Osteocyte (in vitro differentiated cells): ENCODE measurements around the gene GCHFR. TPM values are rescaled to one million over a fixed set of nuclear protein-coding genes. Genes with fewer than 3 reads are reported as not detected.

Experiments used
- DNase-seq: peaks from one replicate; pipeline ENCODE4 v3.0.0; 2021; ENCODE audit warnings: mixed read lengths; ENCODE audit not compliant: unreplicated experiment; ENCODE audit errors: extremely low spot score
- H3K27ac Mint-ChIP-seq: one replicate; pipeline ENCODE4 v1.8.0; 2021; ENCODE audit warnings: mild to moderate bottlenecking, mixed read lengths; ENCODE audit not compliant: unreplicated experiment
- H3K27me3 Mint-ChIP-seq: one replicate; pipeline ENCODE4 v1.8.0; 2021; ENCODE audit warnings: mixed read lengths; ENCODE audit not compliant: unreplicated experiment
- H3K36me3 Mint-ChIP-seq: one replicate; pipeline ENCODE4 v1.8.0; 2021; ENCODE audit warnings: mixed read lengths; ENCODE audit not compliant: unreplicated experiment
- H3K4me1 Mint-ChIP-seq: one replicate; pipeline ENCODE4 v1.8.0; 2021; ENCODE audit warnings: mixed read lengths; ENCODE audit not compliant: unreplicated experiment
- H3K4me3 Mint-ChIP-seq: one replicate; pipeline ENCODE4 v1.8.0; 2021; ENCODE audit warnings: mild to moderate bottlenecking, moderate library complexity, mixed read lengths; ENCODE audit not compliant: unreplicated experiment
- H3K9me3 Mint-ChIP-seq: one replicate; pipeline ENCODE4 v1.8.0; 2021; ENCODE audit warnings: mixed read lengths; ENCODE audit not compliant: unreplicated experiment
- CTCF ChIP-seq: fragments of 200-600 bp; sonication (generic); IDR thresholded peaks from 2 replicates; pipeline ENCODE4 v1.5.0; 2021; ENCODE audit warnings: antibody characterized with exemption, mild to moderate bottlenecking, moderate library complexity
- total RNA-seq: library from RNA; stranded (reverse); gene quantifications from 2 replicates; pipeline ENCODE4 v1.2.1, GENCODE V29; 2021

GCHFR gene
- total RNA-seq, 1 donor from 2014 or later, result 3.8 TPM

- H3K9me3 Mint-ChIP-seq, result no peaks in the 10 kb centered on the region
- TF ChIP-seq CTCF, result no peak
- peaks cover 48% of the 10 kb centered on the region for H3K4me1 Mint-ChIP-seq
- H3K27ac Mint-ChIP-seq, result no peak overlapping the region
- no peak overlapping the region for H3K4me3 Mint-ChIP-seq
- H3K27me3 Mint-ChIP-seq, result no peaks in the 10 kb centered on the region
- H3K36me3 Mint-ChIP-seq, result peaks cover 10% of the 10 kb centered on the region
- DNase-seq, result no peak
These were observed 4.1 kb downstream of the GCHFR start for GRCh38 chr15:40767838-40768500.

GRCh38 chr15:40768521-40769273 is 4.8 kb downstream of the GCHFR start:
- no peak for TF ChIP-seq CTCF
- no peak for DNase-seq
- no peaks in the 10 kb centered on the region for H3K27me3 Mint-ChIP-seq
- peaks cover 40% of the 10 kb centered on the region for H3K4me1 Mint-ChIP-seq
- no peak overlapping the region for H3K4me3 Mint-ChIP-seq
- peaks cover 10% of the 10 kb centered on the region for H3K36me3 Mint-ChIP-seq
- no peaks in the 10 kb centered on the region for H3K9me3 Mint-ChIP-seq
- H3K27ac Mint-ChIP-seq, result no peak overlapping the region

GRCh38 chr15:40769274-40770146 is 5.6 kb downstream of the GCHFR start, which contains the start of gene C15orf62:
C15orf62 (plus strand) TSS chr15:40769980; CDS start chr15:40770496, 516 bp downstream.
- peaks cover 13% of the 10 kb centered on the region for H3K36me3 Mint-ChIP-seq
- no peak within 1 kb of the TSS for H3K4me3 Mint-ChIP-seq
- H3K27me3 Mint-ChIP-seq, result no peaks in the 10 kb centered on the region
- TF ChIP-seq CTCF, result no peak
- H3K27ac Mint-ChIP-seq, result peak within 1 kb of the TSS; percentile 62
- H3K9me3 Mint-ChIP-seq, result no peaks in the 10 kb centered on the region
- H3K4me1 Mint-ChIP-seq, result peaks cover 35% of the 10 kb centered on the region
- no peak for DNase-seq

GRCh38 chr15:40770147-40770721 is 6.4 kb downstream of the GCHFR start:
- no peak for DNase-seq
- H3K9me3 Mint-ChIP-seq, result no peaks in the 10 kb centered on the region
- peaks cover 30% of the 10 kb centered on the region for H3K4me1 Mint-ChIP-seq
- no peak for TF ChIP-seq CTCF
- peaks cover 16% of the 10 kb centered on the region for H3K36me3 Mint-ChIP-seq
- no peaks in the 10 kb centered on the region for H3K27me3 Mint-ChIP-seq
- peak overlapping the region; percentile 62 for H3K27ac Mint-ChIP-seq
- H3K4me3 Mint-ChIP-seq, result no peak overlapping the region
